SK-N-SH treated with all-trans-retinoic acid at 6 μM for 48 hours (cell line): ENCODE measurements around the gene IFNGR1.

Source experiments
- ARNTL ChIP-seq: fragments of 450-650 bp; formaldehyde crosslinking; IDR thresholded peaks from 2 replicates; pipeline ENCODE4 v1.5.0; 2020; ENCODE audit warnings: low read depth, mild to moderate bottlenecking, moderate library complexity, borderline replicate concordance
- OSR1 ChIP-seq: fragments of 250-450 bp; sonication (Bioruptor Pico); IDR thresholded peaks from 2 replicates; pipeline ENCODE4 v1.8.0; 2022; ENCODE audit warnings: moderate library complexity, mild to moderate bottlenecking, inconsistent platforms
- TOX ChIP-seq: fragments of 250-450 bp; sonication (Bioruptor Pico); IDR thresholded peaks from 2 replicates; pipeline ENCODE4 v1.8.0; 2021; ENCODE audit warnings: mild to moderate bottlenecking, moderate library complexity, borderline replicate concordance
- ZC3H10 ChIP-seq: fragments of 250-450 bp; sonication (Bioruptor Pico); IDR thresholded peaks from 2 replicates; pipeline ENCODE4 v1.5.1; 2021; ENCODE audit warnings: mild to moderate bottlenecking, moderate library complexity

GRCh38 chr6:137170266-137171052 lies 48.7 kb downstream of the IFNGR1 start:
- TF ChIP-seq ZC3H10 = no peak
- no peak for TF ChIP-seq TOX (CRISPR knock-in tag)
- TF ChIP-seq OSR1 (CRISPR knock-in tag) = no peak
- TF ChIP-seq ARNTL (CRISPR knock-in tag) = no peak
